GM10266 (cell line): ENCODE data around the gene GLRA2.

Experiments
- DNase-seq: peaks from one replicate; pipeline ENCODE4 v3.0.0; 2012; ENCODE audit errors: extremely low spot score
- TF ChIP-seq, protein P1 (sequence below): IDR thresholded peaks from 2 replicates; pipeline ENCODE4 v1.5.1; 2012; ENCODE audit warnings: mild to moderate bottlenecking, low read depth; ENCODE audit not compliant: control insufficient read depth, insufficient read depth; ENCODE audit errors: missing control alignments

Gene GLRA2

GRCh38 chrX:14698790-14699189 lies 169.5 kb downstream of the GLRA2 start:
- TF ChIP-seq, protein P1, sequence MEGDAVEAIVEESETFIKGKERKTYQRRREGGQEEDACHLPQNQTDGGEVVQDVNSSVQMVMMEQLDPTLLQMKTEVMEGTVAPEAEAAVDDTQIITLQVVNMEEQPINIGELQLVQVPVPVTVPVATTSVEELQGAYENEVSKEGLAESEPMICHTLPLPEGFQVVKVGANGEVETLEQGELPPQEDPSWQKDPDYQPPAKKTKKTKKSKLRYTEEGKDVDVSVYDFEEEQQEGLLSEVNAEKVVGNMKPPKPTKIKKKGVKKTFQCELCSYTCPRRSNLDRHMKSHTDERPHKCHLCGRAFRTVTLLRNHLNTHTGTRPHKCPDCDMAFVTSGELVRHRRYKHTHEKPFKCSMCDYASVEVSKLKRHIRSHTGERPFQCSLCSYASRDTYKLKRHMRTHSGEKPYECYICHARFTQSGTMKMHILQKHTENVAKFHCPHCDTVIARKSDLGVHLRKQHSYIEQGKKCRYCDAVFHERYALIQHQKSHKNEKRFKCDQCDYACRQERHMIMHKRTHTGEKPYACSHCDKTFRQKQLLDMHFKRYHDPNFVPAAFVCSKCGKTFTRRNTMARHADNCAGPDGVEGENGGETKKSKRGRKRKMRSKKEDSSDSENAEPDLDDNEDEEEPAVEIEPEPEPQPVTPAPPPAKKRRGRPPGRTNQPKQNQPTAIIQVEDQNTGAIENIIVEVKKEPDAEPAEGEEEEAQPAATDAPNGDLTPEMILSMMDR, result no peak
- no peak for DNase-seq

DNA sequence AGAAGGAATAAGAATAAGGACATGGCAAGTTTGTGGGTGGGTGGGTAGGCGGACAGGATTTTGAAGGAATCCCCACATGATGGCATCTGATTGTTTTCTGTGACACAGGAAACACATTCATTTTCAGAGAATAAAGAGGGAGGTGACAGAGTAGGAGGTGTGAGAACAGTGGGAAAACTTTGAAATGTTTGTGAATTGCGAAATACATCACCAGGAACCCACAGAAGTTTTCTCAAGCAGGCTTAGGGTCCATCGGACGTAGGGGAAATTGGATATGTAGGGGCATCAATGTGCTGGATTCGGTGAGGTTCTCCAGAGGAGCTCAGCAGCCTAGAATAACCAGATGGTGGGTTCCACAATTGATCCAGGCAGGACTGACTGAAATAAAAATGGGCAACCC lies 171.6 kb downstream of the GLRA2 start:
- DNase-seq, result no peak
- TF ChIP-seq, protein P1, result no peak

DNA sequence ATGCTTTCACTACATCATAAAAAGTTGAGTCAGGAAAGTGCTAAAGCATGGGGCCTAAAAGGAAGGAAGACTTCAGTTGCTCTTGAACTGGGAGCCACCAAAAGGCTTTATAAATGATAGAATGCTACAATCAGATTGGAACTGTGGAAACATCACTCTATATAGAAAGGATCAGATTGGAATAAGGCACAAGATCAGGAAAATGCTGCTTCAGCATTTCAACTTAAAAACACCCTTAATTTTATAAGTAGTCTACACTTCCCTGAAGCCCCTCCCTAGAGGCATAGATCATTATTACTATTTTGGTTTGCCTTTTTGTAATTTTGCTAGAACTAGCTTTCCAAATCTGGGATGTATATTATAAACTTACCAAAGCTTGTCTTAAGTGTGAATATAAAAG lies 172.8 kb downstream of the GLRA2 start:
- TF ChIP-seq, protein P1, result no peak
- no peak for DNase-seq

GRCh38 chrX:14712096-14712495 lies 182.8 kb downstream of the GLRA2 start:
- TF ChIP-seq, protein P1, result no peak
- no peak for DNase-seq

- TF ChIP-seq, protein P1, result no peak
- no peak for DNase-seq
Observed at GRCh38 chrX:14717949-14718348, 188.6 kb downstream of the GLRA2 start.

DNA sequence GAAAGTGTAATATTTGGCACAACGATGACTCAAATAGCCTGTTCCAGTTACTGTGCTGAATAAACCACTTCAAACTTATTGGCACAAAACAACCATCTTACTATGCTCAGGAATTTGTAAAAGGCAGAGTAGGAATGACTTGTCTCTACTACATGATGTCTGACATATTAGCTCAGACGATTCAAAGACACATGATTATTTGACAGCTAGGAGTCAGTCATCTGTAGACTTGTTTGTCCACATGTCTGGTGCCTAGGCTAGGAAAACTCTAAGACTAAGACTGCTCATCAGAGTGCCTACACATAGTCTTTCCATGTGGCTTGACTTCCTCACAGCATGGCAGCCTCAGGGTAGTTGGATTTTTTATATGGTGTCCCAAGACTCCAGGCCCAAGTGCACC lies 189.1 kb downstream of the GLRA2 start:
- TF ChIP-seq, protein P1, result no peak
- no peak for DNase-seq

DNA sequence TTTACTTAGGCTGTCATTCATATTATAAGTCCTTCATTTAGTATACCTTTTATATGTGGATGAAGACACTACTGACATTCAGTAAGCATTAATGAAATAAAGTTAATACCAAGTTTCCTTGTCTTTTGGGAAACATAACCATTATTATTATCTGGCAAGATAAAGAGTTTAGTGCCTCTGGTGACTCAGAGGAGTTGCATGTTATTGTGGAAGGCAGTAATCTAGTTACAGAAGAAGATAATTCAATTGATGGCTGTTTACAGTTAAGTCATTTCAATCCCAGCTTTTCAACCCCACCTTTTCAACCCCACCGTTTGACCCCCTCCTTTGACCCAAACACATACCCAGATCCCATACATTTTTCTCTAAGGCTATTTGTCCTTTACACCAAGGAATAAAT lies 199.7 kb downstream of the GLRA2 start:
- TF ChIP-seq, protein P1, result no peak
- DNase-seq, result no peak
